GM18861 (cell line): ENCODE measurements around the gene CDKL5.
"Not testable (repeated sequence)": the region's sequence is repeated elsewhere in the genome, so short reads cannot be mapped to it uniquely, and the experiment has no call there.

Experiments used
- ATAC-seq: cut with Tn5 transposase; IDR thresholded peaks from one replicate; pipeline ENCODE4 v1.9.1; 2021; ENCODE audit not compliant: unreplicated experiment

The CDKL5 gene

DNA sequence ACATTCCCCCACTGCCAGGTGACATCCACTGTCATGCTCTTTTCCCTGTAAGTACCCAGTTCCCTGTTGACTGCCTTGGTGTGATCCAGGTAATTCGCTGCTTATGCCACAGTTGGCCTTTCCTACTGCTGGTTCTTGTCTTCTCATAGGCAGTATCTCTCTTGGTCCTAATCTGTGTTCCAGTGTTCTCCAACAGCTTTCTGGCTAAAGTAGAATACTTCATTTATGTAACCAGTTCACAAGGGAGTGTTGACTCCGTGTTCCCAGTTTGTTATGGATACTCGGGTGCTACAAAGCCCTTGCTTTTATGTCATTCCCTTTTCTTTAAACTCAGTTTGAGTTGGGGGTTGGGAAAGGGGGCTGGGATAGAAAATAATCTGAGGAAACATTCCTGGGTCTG is 148.1 kb downstream of the CDKL5 start:
- ATAC-seq: no peak

DNA sequence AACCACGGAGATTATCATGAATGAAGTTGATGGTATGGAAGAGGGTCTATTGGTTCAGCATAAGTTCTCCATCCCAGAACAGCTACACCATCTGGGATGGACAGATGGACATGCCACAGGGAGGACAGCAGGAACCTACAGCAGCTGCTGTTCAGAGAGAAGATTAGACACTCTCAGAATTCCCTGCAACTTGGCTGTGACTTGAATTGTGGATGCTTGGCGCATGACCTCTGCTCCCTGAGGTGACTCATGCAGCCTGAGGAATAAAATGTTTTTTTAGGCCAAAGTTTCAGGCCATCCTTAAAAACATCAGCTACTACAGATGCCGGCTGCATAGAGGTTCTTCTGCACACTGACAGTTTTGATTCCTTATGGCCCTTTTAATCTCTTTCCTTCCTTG is 149.2 kb downstream of the CDKL5 start:
- ATAC-seq: no peak

DNA sequence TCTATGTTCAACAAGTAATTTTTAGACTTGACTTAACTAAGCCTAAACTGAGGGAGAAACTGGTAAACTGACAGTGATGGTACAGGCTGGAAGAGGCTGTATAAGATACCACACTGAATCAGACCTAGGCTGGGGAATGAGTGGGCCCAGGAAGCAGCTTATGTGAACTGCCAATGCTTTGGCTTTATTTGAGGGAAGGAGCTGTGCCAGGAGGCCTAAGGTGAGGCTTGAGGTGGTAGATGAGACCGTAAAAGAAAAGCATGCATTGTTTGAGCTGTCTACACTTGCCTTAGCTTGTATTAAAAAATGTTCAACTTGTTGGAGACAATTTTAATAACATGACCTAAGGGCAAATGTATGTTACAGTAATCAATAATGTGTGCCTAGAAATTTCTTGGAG is 150.3 kb downstream of the CDKL5 start:
- ATAC-seq: no peak

DNA sequence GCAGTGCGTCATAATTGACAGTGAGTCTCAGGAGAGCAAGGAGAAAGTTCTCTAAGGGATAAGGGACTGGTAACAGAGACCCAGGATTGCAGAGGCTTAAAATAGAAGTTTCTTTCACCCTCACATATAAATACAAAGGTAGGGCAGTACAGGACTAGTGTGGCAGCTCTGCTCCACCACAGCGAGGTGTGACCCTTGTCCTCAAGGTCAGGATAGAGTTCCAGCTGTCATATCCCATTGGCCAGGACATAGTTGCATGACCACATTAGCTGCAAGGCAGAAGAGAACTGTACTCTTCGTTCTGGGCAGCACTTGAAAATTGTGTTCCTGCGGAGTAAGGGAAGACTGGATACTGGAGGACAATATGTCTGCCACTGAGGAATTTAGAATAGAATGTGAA is 152.0 kb downstream of the CDKL5 start:
- no peak for ATAC-seq

DNA sequence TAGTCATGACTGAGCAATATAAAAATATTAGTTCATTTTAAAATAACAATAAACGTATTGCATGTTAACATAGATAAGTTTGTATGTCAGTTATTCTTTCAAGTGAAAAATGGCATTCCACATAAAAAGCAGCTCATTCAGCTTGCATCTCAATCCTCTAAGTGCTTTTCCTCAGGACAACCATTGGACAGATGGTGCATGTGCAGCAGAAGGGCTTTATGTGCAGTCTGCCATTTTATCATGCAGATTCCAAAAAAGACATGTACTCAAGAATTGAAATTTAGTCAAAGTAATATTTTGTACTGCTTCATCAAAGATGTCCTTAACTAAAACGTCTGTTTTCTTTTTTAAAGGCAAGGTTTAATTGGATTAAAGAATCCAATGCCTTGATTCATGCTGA is 153.1 kb downstream of the CDKL5 start:
- ATAC-seq: no peak

DNA sequence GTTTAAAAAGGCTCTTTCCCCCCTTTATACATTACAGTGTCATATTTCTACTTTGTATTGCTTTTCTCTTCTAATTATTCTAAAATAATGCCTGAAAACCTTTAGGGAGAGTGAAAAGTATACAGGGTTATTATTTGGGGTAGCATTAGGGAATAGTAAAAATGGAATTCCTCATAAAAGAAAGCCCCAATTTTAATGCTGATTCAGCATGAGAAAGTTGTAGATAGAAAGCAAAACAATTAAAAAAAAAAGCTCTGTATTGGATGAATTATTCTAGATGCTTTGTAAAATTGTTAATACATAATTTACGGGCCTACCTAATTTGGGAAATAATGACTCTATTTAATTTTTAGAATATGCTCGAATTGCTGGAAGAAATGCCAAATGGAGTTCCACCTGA is 154.1 kb downstream of the CDKL5 start:
- no peak for ATAC-seq

DNA sequence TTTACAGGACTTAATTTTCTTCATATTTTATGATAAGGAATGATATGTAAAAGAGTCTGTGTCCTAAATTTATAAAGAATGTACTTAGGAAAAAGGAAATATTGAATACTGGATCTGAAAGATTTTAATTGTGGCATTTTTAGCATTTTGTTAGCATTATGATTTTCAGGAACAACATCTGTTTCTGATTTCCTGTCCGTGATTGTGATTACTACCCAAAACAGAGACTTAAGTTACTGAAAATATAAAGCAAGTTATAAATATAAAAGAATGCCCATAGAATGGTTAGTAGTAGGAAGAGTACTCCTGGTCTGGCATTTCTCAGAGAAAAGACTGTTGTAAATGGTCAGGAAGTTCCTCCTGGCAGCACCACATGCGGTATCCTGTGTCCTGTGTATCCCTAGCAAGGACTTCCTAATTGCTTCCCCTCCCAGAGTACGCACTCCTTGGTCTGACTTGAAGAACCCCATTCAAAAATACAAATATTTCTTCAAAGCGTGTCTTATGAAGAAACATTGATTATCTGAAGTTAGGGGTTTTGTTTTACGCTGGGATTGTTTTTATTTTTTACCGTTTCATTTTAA is 157.6 kb downstream of the CDKL5 start:
- no peak for ATAC-seq

DNA sequence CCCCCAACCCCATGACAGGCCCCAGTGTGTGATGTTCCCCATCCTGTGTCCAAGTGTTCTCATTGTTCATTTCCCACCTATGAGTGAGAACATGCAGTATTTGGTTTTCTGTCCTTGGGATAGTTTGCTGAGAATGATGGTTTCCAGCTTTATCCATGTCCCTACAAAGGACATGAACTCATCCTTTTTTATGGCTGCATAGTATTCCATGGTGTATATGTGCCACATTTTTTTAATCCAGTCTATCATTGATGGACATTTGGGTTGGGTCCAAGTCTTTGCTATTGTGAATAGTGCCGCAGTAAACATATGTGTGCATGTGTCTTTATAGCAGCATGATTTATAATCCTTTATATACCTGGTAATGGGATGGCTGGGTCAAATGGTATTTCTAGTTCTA is 163.9 kb downstream of the CDKL5 start:
- not testable (repeated sequence) for ATAC-seq

DNA sequence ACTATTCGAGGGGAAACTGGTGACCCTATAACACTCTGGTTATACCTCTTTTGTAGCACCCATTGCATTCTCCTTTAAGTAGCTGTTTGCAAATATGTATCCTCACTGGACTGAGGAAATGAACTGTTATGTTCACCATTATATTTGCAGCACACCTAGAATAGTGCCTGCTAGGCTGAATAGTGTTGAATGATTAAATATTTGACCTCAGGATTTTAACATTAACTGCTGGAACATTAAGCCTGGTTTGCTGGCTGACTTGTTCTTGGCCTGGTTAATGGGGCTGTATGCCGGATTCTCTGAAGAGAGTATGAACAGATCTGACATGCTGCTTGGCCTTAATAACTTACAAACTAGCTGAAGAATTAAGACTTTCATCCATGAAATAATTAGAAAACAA is 166.4 kb downstream of the CDKL5 start:
- ATAC-seq: no peak

DNA sequence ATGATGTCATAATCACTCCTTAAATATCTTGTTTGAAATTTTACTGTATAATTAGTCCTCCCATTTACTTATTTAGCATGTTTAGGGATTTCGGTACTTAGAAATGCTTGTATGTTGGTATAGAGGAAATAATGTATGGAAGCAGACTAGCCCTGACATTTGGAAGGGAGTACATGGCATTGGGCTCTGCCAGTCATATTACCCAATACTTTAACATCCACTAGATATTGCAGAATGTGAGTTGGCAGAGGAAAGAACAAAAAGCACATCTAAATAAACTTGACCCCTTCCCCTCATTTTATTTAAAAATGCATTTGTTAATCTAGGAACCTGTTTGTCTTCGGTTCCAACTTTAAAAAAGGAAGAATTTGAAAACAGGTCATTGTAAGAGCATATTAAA is 168.7 kb downstream of the CDKL5 start:
- ATAC-seq: no peak

DNA sequence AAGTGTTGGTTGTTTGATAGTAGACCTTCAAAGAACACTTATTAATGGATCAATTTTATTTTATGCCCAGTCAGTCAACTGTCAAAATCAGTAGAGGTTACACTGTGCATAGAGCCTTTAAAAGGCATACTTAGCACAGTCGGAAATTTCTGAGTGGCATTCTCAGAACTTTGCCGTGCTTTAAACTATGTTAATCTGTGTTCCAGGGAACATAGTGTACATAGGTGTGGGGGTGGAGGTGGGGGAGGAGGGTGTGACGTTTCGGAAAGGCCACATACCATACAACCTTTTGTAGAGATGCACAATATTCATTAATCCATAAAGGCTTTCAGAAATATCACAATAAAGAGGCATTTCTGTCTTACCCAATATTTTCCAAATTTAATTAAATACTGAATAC is 170.7 kb downstream of the CDKL5 start:
- ATAC-seq: no peak

DNA sequence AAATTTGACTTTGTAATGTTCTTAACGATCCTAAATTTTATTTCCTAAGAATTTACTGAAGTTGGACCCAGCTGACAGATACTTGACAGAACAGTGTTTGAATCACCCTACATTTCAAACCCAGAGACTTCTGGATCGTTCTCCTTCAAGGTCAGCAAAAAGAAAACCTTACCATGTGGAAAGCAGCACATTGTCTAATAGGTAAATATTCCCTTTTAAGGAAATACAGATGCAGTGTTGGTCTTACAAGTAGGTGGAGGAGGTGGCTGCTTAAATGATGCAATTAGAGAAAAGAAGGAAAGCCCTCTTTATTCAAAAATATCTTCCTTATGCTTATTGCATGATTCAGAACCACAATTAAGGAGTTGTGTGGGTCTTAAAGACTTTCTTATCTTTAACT is 173.0 kb downstream of the CDKL5 start:
- ATAC-seq: no peak

DNA sequence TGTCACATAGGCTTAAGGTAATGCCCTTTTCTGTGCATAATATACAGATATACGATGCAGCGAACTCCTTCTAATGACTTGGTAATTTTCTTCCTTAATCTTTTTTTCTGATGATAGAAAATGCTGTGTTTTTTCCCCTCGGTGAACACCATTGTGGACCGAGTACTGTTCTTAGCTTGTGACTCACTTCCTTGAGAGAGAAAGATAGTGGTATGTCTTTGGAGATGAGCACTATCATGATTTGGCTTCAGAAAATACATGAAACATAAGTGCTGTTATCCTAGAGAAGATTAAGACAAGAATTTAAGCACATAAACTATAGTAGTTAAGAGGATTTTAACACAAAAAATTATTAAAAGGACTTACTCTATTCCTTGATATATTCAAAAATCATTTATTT is 182.6 kb downstream of the CDKL5 start:
- ATAC-seq: no peak

DNA sequence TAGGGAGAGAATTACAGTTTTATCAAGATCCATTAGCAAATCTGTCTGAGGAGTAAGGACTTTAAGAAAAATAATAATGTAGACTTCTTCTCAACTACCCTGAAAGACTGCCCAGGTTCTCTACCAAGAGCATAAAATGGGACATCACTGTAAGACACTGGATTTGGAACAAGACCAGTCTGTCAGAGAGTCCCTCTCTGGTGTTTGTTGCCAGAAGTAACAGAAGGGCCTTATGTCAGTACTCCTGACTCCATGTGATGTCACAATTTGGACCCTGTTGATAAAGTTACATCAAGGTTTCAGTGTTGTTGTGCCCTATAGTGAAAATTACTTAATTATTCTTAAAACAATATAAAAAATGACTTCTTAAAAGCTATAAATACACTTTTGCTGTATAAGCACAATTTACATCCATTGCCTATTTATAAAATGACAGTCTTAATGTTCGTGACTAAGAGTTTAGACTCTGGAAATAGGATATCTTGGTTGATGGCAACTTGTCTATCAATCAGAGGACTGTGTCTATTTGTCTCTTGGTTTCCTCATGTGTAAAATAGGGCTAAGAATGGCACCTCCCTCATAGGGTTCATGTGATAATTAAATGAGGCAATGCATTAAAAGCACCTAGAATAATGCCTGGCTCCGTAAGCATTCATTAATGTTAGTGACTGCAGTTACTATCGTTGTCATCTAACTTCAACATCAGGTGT is 188.7 kb downstream of the CDKL5 start:
- ATAC-seq: no peak

DNA sequence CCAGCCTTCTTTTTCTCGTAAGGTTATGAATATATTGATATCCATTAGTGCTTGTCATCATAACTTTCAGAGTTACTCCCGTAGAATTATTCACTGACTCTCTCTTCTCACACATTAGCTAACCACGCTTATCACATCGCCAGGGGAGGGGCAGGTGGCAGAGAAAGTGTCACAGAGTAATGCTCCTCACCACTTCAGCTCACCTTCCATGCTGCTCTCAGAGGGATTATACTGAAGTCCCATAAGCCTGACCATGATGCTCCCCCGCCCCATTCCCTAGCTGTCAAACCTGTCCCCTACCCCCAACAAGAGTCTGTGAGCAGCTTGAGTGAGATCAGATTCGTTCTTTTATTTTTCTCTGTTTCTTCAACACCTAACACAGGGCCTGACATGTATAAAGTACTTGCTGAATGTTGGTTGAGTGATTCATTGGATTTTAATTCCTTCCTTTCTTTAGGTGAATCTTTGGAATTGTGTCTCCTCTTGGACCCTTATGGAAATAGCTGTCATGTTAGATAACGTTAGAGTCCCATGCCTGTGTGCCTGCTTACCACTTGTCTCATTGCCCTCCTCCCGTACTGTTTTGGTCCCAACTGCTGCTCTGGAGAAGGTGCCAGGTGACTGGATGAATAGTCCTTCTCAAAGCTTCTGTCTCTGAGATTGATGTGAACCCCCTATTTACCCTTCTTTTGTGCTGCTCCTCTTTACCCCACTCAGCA is 191.4 kb downstream of the CDKL5 start:
- ATAC-seq: no peak

DNA sequence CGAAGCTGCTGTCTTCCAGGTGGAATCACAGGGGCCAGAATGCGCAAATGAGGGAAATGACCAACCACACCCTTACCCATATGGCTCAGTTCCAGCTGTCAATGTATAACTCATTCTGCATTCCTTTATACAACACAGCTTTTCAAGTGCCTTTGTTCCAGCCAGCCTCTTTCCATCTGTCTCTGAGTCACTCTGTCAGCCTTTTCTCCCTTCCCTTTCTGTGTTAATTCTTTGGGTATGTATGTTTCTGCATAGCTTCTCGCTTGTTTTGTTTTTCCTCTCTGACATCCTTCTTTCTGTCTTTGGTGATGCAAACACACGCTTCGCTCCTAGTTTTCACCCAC is 192.0 kb downstream of the CDKL5 start:
- ATAC-seq: no peak

DNA sequence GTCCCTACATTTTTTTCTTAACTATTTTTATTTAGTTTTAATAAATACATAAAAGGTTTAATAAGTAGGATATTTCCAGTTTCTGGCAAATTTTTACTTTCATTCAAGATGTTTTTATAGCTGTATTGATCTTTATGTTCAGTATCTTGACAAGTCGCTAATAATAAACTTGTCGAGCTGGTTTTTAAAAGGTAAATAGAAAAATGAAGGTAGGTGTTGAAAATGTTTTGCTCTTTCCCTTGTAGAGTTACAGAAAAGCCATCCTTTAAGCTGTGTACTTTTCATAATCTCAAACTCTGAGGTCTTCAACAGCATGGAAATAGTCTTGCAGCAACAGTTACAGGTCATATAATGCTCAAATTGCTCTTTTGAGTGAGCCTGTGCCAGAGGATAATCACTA is 193.9 kb downstream of the CDKL5 start:
- ATAC-seq: no peak

DNA sequence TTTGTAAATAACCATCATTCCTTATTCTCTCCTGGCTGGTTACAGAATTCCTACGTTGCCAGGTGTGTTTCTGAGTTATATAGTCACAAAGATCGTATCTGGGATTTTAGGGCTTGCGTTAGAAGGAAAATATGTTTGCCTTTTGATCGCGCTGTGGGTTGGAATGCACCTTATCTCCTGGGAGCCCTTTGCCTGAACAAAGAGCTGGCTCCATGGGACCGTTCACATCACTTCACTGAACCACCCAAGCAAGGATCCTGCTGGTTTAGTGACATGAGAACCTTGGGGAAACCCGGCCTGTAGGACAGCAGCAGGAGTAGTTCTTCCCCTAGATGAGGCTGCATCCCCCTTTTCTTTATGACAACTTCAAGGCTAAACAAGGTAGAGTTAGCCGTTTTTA is 194.9 kb downstream of the CDKL5 start:
- ATAC-seq: no peak

DNA sequence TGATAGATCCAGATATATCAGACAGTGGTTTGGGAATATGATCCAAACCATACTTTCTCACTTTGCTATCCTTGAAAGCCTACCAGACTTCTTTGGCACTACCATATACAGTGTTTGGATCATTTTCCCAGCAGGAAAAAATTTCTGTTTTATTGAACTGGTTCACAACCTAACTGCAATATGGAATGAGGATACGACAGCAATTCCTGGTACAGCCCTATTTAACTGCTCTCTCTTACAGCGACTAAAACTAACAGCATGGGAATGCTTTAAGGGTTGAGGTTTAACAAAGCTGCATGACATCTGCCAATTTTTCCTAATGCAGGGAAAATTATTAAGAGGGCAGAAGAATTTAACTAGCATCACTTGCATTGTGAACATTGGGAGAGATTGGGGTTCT is 199.2 kb downstream of the CDKL5 start:
- no peak for ATAC-seq

DNA sequence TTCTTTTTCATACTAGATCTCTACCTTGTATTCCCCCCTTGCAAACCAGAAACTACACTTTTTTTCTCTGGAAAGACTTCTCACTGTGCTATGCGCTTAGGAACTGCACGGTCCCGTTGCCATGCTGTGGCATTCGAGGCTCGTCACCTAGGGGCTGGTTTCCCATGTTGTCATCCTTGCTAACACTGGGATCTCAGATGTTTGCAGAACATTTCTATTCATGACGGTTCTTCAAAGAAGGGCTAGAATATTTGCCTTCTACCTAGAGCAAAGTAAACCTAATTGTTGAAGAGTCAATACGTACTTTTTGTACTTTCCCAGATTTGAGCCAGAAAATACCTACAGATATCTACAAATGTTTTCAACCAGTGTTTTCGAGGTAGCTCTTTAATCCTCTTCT is 205.5 kb downstream of the CDKL5 start:
- ATAC-seq: no peak

DNA sequence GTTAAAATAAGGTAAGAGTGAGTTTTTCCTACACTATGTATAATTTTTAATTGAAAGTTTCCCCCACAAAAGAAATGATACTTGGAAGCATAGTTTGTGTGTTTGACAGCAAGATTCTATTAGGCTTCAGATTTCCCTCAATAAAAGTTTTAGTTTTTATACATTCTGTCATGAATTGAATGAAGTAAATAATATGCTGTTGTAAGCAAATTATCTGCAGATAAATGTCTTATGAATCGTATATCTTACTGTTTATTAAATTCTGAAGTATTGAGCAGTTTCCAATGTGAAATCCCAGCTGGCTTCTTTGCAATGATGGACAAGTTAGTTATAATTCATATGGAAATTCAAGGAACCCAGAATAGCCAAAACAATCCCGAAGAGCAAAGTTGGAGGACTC is 213.0 kb downstream of the CDKL5 start:
- ATAC-seq: no peak

DNA sequence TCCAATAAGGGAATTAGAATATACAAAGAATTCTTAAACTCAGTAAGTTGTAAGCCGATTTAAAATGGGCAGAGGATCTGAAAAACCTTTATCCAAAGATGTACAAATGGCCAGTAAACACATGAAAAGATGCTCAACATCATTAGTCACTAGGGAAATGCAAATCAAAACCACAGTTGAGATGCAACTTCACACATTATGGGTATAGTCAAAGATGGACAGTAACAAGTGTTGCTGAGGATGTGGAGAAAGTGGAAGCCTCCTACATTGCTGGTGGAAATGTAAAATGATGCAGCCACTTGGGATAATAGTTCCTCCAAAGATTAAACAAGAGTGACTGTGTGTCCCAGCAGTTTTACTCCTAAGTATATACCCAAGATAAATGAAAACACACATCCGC is 213.9 kb downstream of the CDKL5 start:
- no peak for ATAC-seq

DNA sequence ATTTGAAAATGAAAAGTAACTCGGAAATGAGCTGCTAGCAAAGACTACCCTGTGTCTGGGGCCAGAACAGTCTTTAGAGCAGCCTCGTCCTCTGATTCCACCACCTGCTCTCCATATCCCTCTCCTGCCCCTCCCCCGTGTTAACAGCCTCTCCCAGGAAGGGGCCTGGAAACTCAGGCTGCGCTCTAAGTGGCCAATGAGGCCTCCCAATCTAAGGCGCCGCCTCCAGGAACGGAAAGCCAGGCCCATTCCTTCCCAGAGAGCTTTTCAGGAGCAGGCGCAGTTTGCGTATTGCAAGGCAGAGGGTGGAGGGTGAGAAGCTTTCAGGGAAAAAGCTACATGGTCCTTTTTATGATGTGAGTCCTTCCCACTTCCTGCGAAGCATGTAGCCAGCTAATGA is 215.3 kb downstream of the CDKL5 start:
- ATAC-seq: no peak
